Endothelial cell of umbilical vein (primary cell): Measurements from ENCODE around the gene RAD1. TPM values are rescaled to one million over a fixed set of nuclear protein-coding genes. Genes with fewer than 3 reads are reported as not detected.

Experiments
- BruUV-seq: library from RNA; stranded (reverse); fragments of 400-500 nt; replicated peaks from 2 replicates; lab custom pipeline; 2021; lab: Mats Ljungman, UMichigan
- CTCF ChIA-PET: fragments of 300-600, 350-600 bp; sonication (Branson Sonifier 250); formaldehyde crosslinking; loops from one replicate; lab custom pipeline; 2021; ENCODE audit warnings: antibody characterized with exemption, inconsistent platforms; lab: Charles Lee
- POLR2A ChIA-PET: fragments of 300-600, 350-600 bp; sonication (Branson Sonifier 250); formaldehyde crosslinking; loops from one replicate; lab custom pipeline; 2021; ENCODE audit warnings: antibody characterized with exemption, inconsistent platforms; lab: Charles Lee
- DNase-seq: peaks from one replicate; pipeline ENCODE4 v3.0.0-alpha.2; 2011; ENCODE audit warnings: low read depth, low spot score
- FAIRE-seq: peaks from 2 replicates; lab custom pipeline; 2011; peaks lifted over from hg19 to GRCh38; lab: Jason Lieb, UNC
- H2AFZ ChIP-seq: 2 replicates; pipeline ENCODE4 v1.6.0; 2012; ENCODE audit warnings: low read depth, low read length, control low read depth, inconsistent platforms
- H3K27ac ChIP-seq: 2 replicates; pipeline ENCODE4 v1.5.1; 2011; ENCODE audit warnings: low read depth, mild to moderate bottlenecking, control low read depth, low read length, moderate library complexity; ENCODE audit not compliant: insufficient read depth
- H3K27me3 ChIP-seq, 2 experiments: 2 replicates each; pipeline versions ENCODE4 v1.6.0 to v1.6.1; 2011; ENCODE audit warnings: low read length in 2 of 2, mixed read lengths in 1 of 2; ENCODE audit not compliant: control insufficient read depth in 2 of 2, insufficient read depth in 2 of 2
- H3K36me3 ChIP-seq, 2 experiments: 2 replicates in 1 of 2; 3 replicates in 1 of 2; pipeline ENCODE4 v1.5.1; 2011; ENCODE audit warnings: low read length in 2 of 2, mild to moderate bottlenecking in 1 of 2, moderate library complexity in 1 of 2; ENCODE audit not compliant: control insufficient read depth in 2 of 2, insufficient read depth in 2 of 2; ENCODE audit errors: extremely low read depth in 1 of 2
- H3K4me1 ChIP-seq: 3 replicates; pipeline ENCODE4 v1.5.1; 2011; ENCODE audit warnings: mild to moderate bottlenecking, low read length; ENCODE audit not compliant: control insufficient read depth, insufficient read depth; ENCODE audit errors: extremely low read depth
- H3K4me2 ChIP-seq: 2 replicates; pipeline ENCODE4 v1.6.1; 2011; ENCODE audit warnings: low read length, control low read depth, mixed read lengths; ENCODE audit not compliant: insufficient read depth
- H3K4me3 ChIP-seq, 3 experiments: fragments of 200-600 bp in 1 of 3; sonication (generic), shearing (Covaris generic) in 1 of 3; replicated peaks in 1 of 3; 2 replicates each; pipeline ENCODE4 v1.5.1; 2011 to 2016; ENCODE audit warnings: control low read depth in 3 of 3, low read length in 3 of 3, mild to moderate bottlenecking in 2 of 3, inconsistent platforms in 1 of 3, low read depth in 1 of 3, moderate library complexity in 1 of 3; ENCODE audit not compliant: insufficient read depth in 1 of 3
- H3K79me2 ChIP-seq: 2 replicates; pipeline ENCODE4 v1.6.0; 2012; ENCODE audit warnings: low read length, inconsistent platforms; ENCODE audit not compliant: control insufficient read depth, insufficient read depth
- H3K9ac ChIP-seq: replicated peaks from 2 replicates; pipeline ENCODE3; 2011; ENCODE audit warnings: low read length, control low read depth; ENCODE audit not compliant: insufficient read depth; ENCODE audit errors: extremely low read depth
- H3K9me1 ChIP-seq: replicated peaks from 3 replicates; pipeline ENCODE4 v1.6.0; 2011; ENCODE audit warnings: mild to moderate bottlenecking, low read length; ENCODE audit not compliant: control insufficient read depth, insufficient read depth; ENCODE audit errors: extremely low read depth
- H3K9me3 ChIP-seq: replicated peaks from 2 replicates; pipeline ENCODE4 v1.5.1; 2012; ENCODE audit warnings: low read length, inconsistent platforms; ENCODE audit not compliant: control insufficient read depth, insufficient read depth
- H4K20me1 ChIP-seq: replicated peaks from 2 replicates; pipeline ENCODE3; 2011; ENCODE audit warnings: mild to moderate bottlenecking, low read length; ENCODE audit not compliant: control insufficient read depth, insufficient read depth; ENCODE audit errors: extremely low read depth
- EZH2 ChIP-seq: IDR thresholded peaks from 2 replicates; pipeline ENCODE4 v1.6.1; 2012; ENCODE audit warnings: borderline replicate concordance, low read depth, mild to moderate bottlenecking, moderate library complexity, low read length, inconsistent platforms; ENCODE audit not compliant: severe bottlenecking
- FOS ChIP-seq: IDR thresholded peaks from 2 replicates; pipeline ENCODE4 v1.6.1; 2011; ENCODE audit warnings: mild to moderate bottlenecking, low read length, moderate library complexity, borderline replicate concordance; ENCODE audit not compliant: insufficient read depth
- GATA2 ChIP-seq: IDR thresholded peaks from 2 replicates; pipeline ENCODE4 v1.7.0; 2011; ENCODE audit warnings: low read depth, mild to moderate bottlenecking, moderate library complexity, mixed read lengths, low read length; ENCODE audit not compliant: insufficient read length, insufficient read depth
- JUN ChIP-seq: IDR thresholded peaks from 2 replicates; pipeline ENCODE4 v1.6.1; 2011; ENCODE audit warnings: borderline replicate concordance, low read depth; ENCODE audit not compliant: insufficient read length, insufficient read depth
- MYC ChIP-seq: IDR thresholded peaks from one replicate; pipeline ENCODE4 v1.6.1; 2011; ENCODE audit warnings: mild to moderate bottlenecking, low read depth, low read length
- POLR2A ChIP-seq: IDR thresholded peaks from 2 replicates; pipeline ENCODE4 v1.6.1; 2012; ENCODE audit warnings: low read depth, mild to moderate bottlenecking, control low read depth, low read length
- POLR2AphosphoS5 ChIP-seq: IDR thresholded peaks from 2 replicates; pipeline ENCODE4 v1.6.1; 2012; ENCODE audit warnings: low read depth, mild to moderate bottlenecking, control low read depth, low read length, moderate library complexity; ENCODE audit not compliant: insufficient read depth
- dilution Hi-C: fragments of 300-500 bp; cut with MboI; formaldehyde crosslinking; loops from one replicate; pipeline ENCODE4 v1.15.0; 2019; ENCODE audit warnings: low sequenced_read_pairs; ENCODE audit not compliant: extremely low pct_ligation_motif_present
- intact Hi-C: fragments of 100-400 bp; cut with micrococcal nuclease; formaldehyde crosslinking; loops from one replicate; pipeline ENCODE4 v1.10.0; 2022
- polyA plus RNA-seq, 4 experiments: library from polyadenylated mRNA; depleted of rRNA in 3 of 4; stranded (reverse) in 3 of 4; unstranded in 1 of 4; fragments of >200 nt; gene quantifications; 2 replicates each; pipeline versions ENCODE4 v1.2.1 to v1.2.3, GENCODE V29; 2011 to 2012; ENCODE audit warnings: missing spikeins in 1 of 4
- total RNA-seq: library from RNA; stranded (reverse); gene quantifications from 2 replicates; pipeline ENCODE4 v1.2.3, GENCODE V29; 2021
- TF ChIP-seq, protein P1 (sequence below): IDR thresholded peaks from 2 replicates; pipeline ENCODE4 v1.6.1; 2011; ENCODE audit not compliant: insufficient read depth, insufficient read length
- TF ChIP-seq, protein P2 (sequence below), 2 donors: IDR thresholded peaks; 1 replicate in 1 of 2; 2 replicates in 1 of 2; pipeline ENCODE4 v1.5.1; 2011; ENCODE audit warnings: low read length in 2 of 2, mild to moderate bottlenecking in 2 of 2, moderate library complexity in 2 of 2, control low read depth in 1 of 2, inconsistent platforms in 1 of 2, low read depth in 1 of 2; ENCODE audit not compliant: insufficient read depth in 1 of 2; ENCODE audit errors: extremely low read depth in 1 of 2

Gene RAD1
- total and polyA plus RNA-seq, 2 donors (not counting 3 experiments of a cell fraction or from before 2014, with no cell fraction given) = 10.7 to 22.2 TPM

DNA sequence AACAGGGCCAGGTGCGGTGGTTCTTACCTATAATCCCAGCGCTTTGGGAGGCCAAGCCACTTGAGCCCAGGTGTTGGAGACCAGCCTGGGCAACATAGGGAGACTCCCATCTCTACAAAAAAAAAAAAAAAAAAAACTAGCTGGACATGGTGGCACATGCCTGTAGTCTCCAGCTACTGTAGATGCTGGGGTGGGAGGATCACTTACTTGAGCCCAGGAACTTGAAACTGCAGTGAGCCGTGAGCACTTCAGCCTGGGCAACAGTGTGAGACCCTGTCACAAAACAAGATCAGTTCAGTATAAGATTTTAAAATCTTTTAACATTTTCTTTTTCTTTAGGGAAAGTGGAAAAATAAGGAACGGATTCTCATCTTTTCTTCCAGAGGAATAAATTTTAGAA lies 2.7 kb upstream of the RAD1 start:
- BruUV-seq = no TSS peak
- peaks cover 3 to 21% of the 10 kb centered on the region in 2 experiments for H3K36me3 ChIP-seq
- H3K4me2 ChIP-seq = peak overlapping the region; percentile 44
- intact Hi-C loops = no loop called here
- dilution Hi-C loops = loop anchor here (25.0 kb wide), 1 partner anchor 431 kb away; no protein-coding TSS in a partner anchor
- FAIRE-seq (no peak), DNase-seq (no peak)
- H2AFZ ChIP-seq = no peak overlapping the region
- POLR2A ChIA-PET = no interaction called here
- H4K20me1 ChIP-seq = no peaks in the 10 kb centered on the region
- no peak overlapping the region for H3K27ac ChIP-seq
- CTCF ChIA-PET = no interaction called here
- no peaks in the 10 kb centered on the region for H3K27me3 ChIP-seq
- TF ChIP-seq, protein P1, sequence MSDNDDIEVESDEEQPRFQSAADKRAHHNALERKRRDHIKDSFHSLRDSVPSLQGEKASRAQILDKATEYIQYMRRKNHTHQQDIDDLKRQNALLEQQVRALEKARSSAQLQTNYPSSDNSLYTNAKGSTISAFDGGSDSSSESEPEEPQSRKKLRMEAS = no peak
- TF ChIP-seq POLR2AphosphoS5 (no peak), FOS (no peak), GATA2 (no peak), JUN (no peak), POLR2A (no peak), EZH2 (no peak), MYC (no peak)
- TF ChIP-seq, protein P2, sequence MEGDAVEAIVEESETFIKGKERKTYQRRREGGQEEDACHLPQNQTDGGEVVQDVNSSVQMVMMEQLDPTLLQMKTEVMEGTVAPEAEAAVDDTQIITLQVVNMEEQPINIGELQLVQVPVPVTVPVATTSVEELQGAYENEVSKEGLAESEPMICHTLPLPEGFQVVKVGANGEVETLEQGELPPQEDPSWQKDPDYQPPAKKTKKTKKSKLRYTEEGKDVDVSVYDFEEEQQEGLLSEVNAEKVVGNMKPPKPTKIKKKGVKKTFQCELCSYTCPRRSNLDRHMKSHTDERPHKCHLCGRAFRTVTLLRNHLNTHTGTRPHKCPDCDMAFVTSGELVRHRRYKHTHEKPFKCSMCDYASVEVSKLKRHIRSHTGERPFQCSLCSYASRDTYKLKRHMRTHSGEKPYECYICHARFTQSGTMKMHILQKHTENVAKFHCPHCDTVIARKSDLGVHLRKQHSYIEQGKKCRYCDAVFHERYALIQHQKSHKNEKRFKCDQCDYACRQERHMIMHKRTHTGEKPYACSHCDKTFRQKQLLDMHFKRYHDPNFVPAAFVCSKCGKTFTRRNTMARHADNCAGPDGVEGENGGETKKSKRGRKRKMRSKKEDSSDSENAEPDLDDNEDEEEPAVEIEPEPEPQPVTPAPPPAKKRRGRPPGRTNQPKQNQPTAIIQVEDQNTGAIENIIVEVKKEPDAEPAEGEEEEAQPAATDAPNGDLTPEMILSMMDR (IDR thresholded peaks at IDR 0.05; ENCODE audit: extremely low read depth in 1 of 2, insufficient read depth in 1 of 2, low read depth in 1 of 2, low read length in 2 of 2) = no peak
- no peaks in the 10 kb centered on the region for H3K9me1 ChIP-seq
- H3K79me2 ChIP-seq = peaks cover 57% of the 10 kb centered on the region
- H3K4me3 ChIP-seq = no peak overlapping the region
- no peaks in the 10 kb centered on the region for H3K9me3 ChIP-seq
- H3K4me1 ChIP-seq = peaks cover 28% of the 10 kb centered on the region
- no peak overlapping the region for H3K9ac ChIP-seq
